Mesendoderm (in vitro differentiated cells): ENCODE measurements around the gene CLK4.

ENCODE experiments used
- DNase-seq: peaks from one replicate; pipeline ENCODE4 v3.0.0; 2013
- H2AK5ac ChIP-seq: 2 replicates; pipeline ENCODE4 v1.6.1; 2013; ENCODE audit warnings: low read length, inconsistent platforms
- H2BK120ac ChIP-seq: 2 replicates; pipeline ENCODE4 v1.6.1; 2013; ENCODE audit warnings: low read depth, mild to moderate bottlenecking, low read length, moderate library complexity, mixed read lengths
- H2BK15ac ChIP-seq: replicated peaks from 2 replicates; pipeline ENCODE4 v1.6.1; 2013; ENCODE audit warnings: low read depth, mild to moderate bottlenecking, moderate library complexity
- H2BK5ac ChIP-seq: 2 replicates; pipeline ENCODE4 v1.6.1; 2013; ENCODE audit warnings: low read length, inconsistent platforms
- H3K18ac ChIP-seq: 2 replicates; pipeline ENCODE4 v1.6.1; 2013; ENCODE audit warnings: mild to moderate bottlenecking, low read length, mixed read lengths
- H3K23ac ChIP-seq: one replicate; pipeline ENCODE4 v1.6.1; 2013; ENCODE audit warnings: low read length
- H3K27ac ChIP-seq: 2 replicates; pipeline ENCODE4 v1.5.1; 2013; ENCODE audit warnings: low read depth, mild to moderate bottlenecking, inconsistent platforms, low read length, moderate library complexity
- H3K27me3 ChIP-seq: 2 replicates; pipeline ENCODE4 v1.6.1; 2013; ENCODE audit warnings: low read length, control low read depth, mild to moderate bottlenecking, inconsistent platforms; ENCODE audit not compliant: insufficient read depth, poor library complexity
- H3K36me3 ChIP-seq: 2 replicates; pipeline ENCODE4 v1.6.1; 2013; ENCODE audit warnings: low read length, inconsistent platforms; ENCODE audit not compliant: control insufficient read depth, insufficient read depth
- H3K4ac ChIP-seq: one replicate; pipeline ENCODE4 v1.6.1; 2013; ENCODE audit warnings: low read depth, mild to moderate bottlenecking, low read length, moderate library complexity
- H3K4me1 ChIP-seq: 2 replicates; pipeline ENCODE4 v1.6.1; 2013; ENCODE audit warnings: low read depth, low read length, inconsistent platforms; ENCODE audit not compliant: control insufficient read depth
- H3K4me2 ChIP-seq: 2 replicates; pipeline ENCODE4 v1.6.1; 2013; ENCODE audit warnings: low read length
- H3K4me3 ChIP-seq: 2 replicates; pipeline ENCODE4 v1.5.1; 2013; ENCODE audit warnings: mild to moderate bottlenecking, low read length
- H3K56ac ChIP-seq: one replicate; pipeline ENCODE4 v1.6.1; 2013; ENCODE audit warnings: low read length
- H3K79me1 ChIP-seq: 2 replicates; pipeline ENCODE4 v1.6.1; 2013; ENCODE audit warnings: low read length, inconsistent platforms
- H3K79me2 ChIP-seq: 2 replicates; pipeline ENCODE4 v1.6.1; 2013; ENCODE audit warnings: mild to moderate bottlenecking, low read length; ENCODE audit not compliant: control insufficient read depth, insufficient read depth
- H3K9ac ChIP-seq: 2 replicates; pipeline ENCODE4 v1.6.1; 2013; ENCODE audit warnings: low read length, inconsistent platforms
- H4K5ac ChIP-seq: one replicate; pipeline ENCODE4 v1.6.1; 2013; ENCODE audit warnings: low read length
- H4K8ac ChIP-seq: one replicate; pipeline ENCODE4 v1.6.1; 2013; ENCODE audit warnings: low read depth, mild to moderate bottlenecking, control low read depth, low read length, moderate library complexity
- WGBS: extraction: QIAGEN DNeasy Blood & Tissue Kit; methylation state at CpG from one replicate; pipeline ENCODE4 v1.1.7; 2013; ENCODE audit warnings: low lambda C conversion rate, missing lambda C conversion rate; ENCODE audit not compliant: insufficient coverage; ENCODE audit errors: extremely low coverage; 5-methylcytosine and 5-hydroxymethylcytosine counted together

The CLK4 gene

GRCh38 chr5:178564397-178564796, 62.5 kb downstream of the CLK4 start:
- Histone ChIP-seq H2BK15ac (no peak overlapping the region), H4K5ac (no peak overlapping the region), H2AK5ac (no peak overlapping the region), H4K8ac (no peak overlapping the region), H2BK5ac (peak overlapping the region; percentile 93), H3K23ac (no peak overlapping the region), H3K4me3 (no peak overlapping the region), H3K18ac (no peak overlapping the region), H3K79me1 (no peaks in the 10 kb centered on the region), H3K36me3 (no peaks in the 10 kb centered on the region), H3K56ac (peak overlapping the region; percentile 78), H3K4me1 (peaks cover 13% of the 10 kb centered on the region), H3K9ac (peak overlapping the region; percentile 55), H3K79me2 (no peaks in the 10 kb centered on the region), H3K4ac (no peak overlapping the region), H2BK120ac (no peak overlapping the region), H3K27me3 (no peaks in the 10 kb centered on the region), H3K4me2 (no peak overlapping the region), H3K27ac (peak overlapping the region; percentile 95)
- WGBS, result no CpG with 5 or more reads among the region's 4 CpGs
- peak; percentile 90 for DNase-seq

- no peak overlapping the region for H4K5ac ChIP-seq
- H2BK5ac ChIP-seq, result peak overlapping the region; percentile 81
- peak overlapping the region; percentile 69 for H3K18ac ChIP-seq
- no peaks in the 10 kb centered on the region for H3K27me3 ChIP-seq
- H3K56ac ChIP-seq, result peak overlapping the region; percentile 82
- H3K23ac ChIP-seq, result no peak overlapping the region
- peak overlapping the region; percentile 70 for H2BK120ac ChIP-seq
- no peaks in the 10 kb centered on the region for H3K36me3 ChIP-seq
- no peak overlapping the region for H4K8ac ChIP-seq
- H3K79me2 ChIP-seq, result no peaks in the 10 kb centered on the region
- H3K4ac ChIP-seq, result peak overlapping the region; percentile 71
- H3K79me1 ChIP-seq, result no peaks in the 10 kb centered on the region
- H3K4me1 ChIP-seq, result peaks cover 13% of the 10 kb centered on the region
- no peak overlapping the region for H2AK5ac ChIP-seq
- H3K9ac ChIP-seq, result peak overlapping the region; percentile 30
- WGBS, result no CpG with 5 or more reads among the region's 8 CpGs
- H3K4me2 ChIP-seq, result no peak overlapping the region
- peak overlapping the region; percentile 95 for H3K27ac ChIP-seq
- no peak overlapping the region for H2BK15ac ChIP-seq
- H3K4me3 ChIP-seq, result no peak overlapping the region
- peak; percentile 81 for DNase-seq
These were observed 63.2 kb downstream of the CLK4 start for GRCh38 chr5:178563621-178564020.

- Histone ChIP-seq H3K27me3 (no peaks in the 10 kb centered on the region), H3K4me3 (no peak overlapping the region), H3K4me1 (peaks cover 16% of the 10 kb centered on the region), H3K4me2 (no peak overlapping the region), H3K56ac (peak overlapping the region; percentile 76), H4K5ac (no peak overlapping the region), H2AK5ac (peak overlapping the region; percentile 93), H3K18ac (peak overlapping the region; percentile 85), H3K9ac (peak overlapping the region; percentile 13), H2BK15ac (no peak overlapping the region), H3K27ac (no peak overlapping the region), H3K79me1 (no peaks in the 10 kb centered on the region), H3K23ac (no peak overlapping the region), H4K8ac (peak overlapping the region; percentile 42), H3K4ac (no peak overlapping the region), H2BK120ac (peak overlapping the region; percentile 47), H2BK5ac (no peak overlapping the region), H3K79me2 (no peaks in the 10 kb centered on the region), H3K36me3 (no peaks in the 10 kb centered on the region)
- no CpG with 5 or more reads among the region's 23 CpGs for WGBS
- DNase-seq, result no peak
These were observed 65.0 kb downstream of the CLK4 start for GRCh38 chr5:178561746-178562264.

- Histone ChIP-seq H2BK120ac (no peak overlapping the region), H3K23ac (peak overlapping the region; percentile 66), H2AK5ac (peak overlapping the region; percentile 93), H3K79me1 (no peaks in the 10 kb centered on the region), H3K9ac (peak overlapping the region; percentile 13), H3K4me3 (no peak overlapping the region), H4K5ac (no peak overlapping the region), H3K36me3 (no peaks in the 10 kb centered on the region), H3K18ac (peak overlapping the region; percentile 85), H3K4ac (peak overlapping the region; percentile 48), H3K79me2 (no peaks in the 10 kb centered on the region), H3K56ac (peak overlapping the region; percentile 76), H3K4me1 (peaks cover 18% of the 10 kb centered on the region), H2BK5ac (no peak overlapping the region), H3K4me2 (no peak overlapping the region), H3K27ac (peak overlapping the region; percentile 42), H2BK15ac (peak overlapping the region; percentile 27), H4K8ac (no peak overlapping the region), H3K27me3 (no peaks in the 10 kb centered on the region)
- no peak for DNase-seq
- no CpG with 5 or more reads among the region's 7 CpGs for WGBS
These were observed 65.9 kb downstream of the CLK4 start for GRCh38 chr5:178560911-178561310.

DNA sequence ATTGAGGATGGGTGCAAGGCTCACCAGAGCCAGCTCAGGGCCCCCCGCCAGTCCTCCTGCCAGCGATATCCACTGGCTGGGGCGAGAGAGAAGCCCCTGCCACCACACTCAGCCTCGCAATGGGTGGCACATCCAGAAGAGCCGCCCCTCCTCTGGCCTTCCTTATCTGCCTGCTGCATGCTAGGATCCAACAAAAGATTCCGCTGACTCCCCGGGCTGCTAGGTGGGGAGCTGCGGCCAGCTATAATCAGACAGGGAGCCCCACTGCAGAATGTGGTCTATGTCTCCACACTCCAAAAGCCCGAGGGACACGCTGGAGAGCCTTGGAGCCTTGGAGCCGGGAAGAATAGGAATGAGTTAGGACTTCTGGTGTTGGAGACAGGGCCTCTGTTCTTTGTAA, 69.4 kb downstream of the CLK4 start:
- Histone ChIP-seq H3K27me3 (no peaks in the 10 kb centered on the region), H2AK5ac (no peak overlapping the region), H2BK120ac (no peak overlapping the region), H4K5ac (no peak overlapping the region), H3K23ac (no peak overlapping the region), H2BK5ac (no peak overlapping the region), H2BK15ac (no peak overlapping the region), H3K18ac (no peak overlapping the region), H3K4ac (no peak overlapping the region), H3K4me2 (no peak overlapping the region), H3K4me3 (no peak overlapping the region), H3K9ac (no peak overlapping the region), H3K79me2 (no peaks in the 10 kb centered on the region), H3K27ac (no peak overlapping the region), H3K36me3 (no peaks in the 10 kb centered on the region), H4K8ac (no peak overlapping the region), H3K56ac (peak overlapping the region; percentile 34), H3K79me1 (no peaks in the 10 kb centered on the region), H3K4me1 (peaks cover 4% of the 10 kb centered on the region)
- no peak for DNase-seq
- WGBS, result no CpG with 5 or more reads among the region's 11 CpGs

- Histone ChIP-seq H3K9ac (no peak overlapping the region), H3K4me1 (peaks cover 4% of the 10 kb centered on the region), H3K36me3 (no peaks in the 10 kb centered on the region), H3K18ac (peak overlapping the region; percentile 40), H3K4ac (no peak overlapping the region), H2BK120ac (no peak overlapping the region), H3K27ac (peak overlapping the region; percentile 10), H3K4me2 (no peak overlapping the region), H4K5ac (no peak overlapping the region), H3K79me2 (no peaks in the 10 kb centered on the region), H3K4me3 (no peak overlapping the region), H3K23ac (peak overlapping the region; percentile 80), H3K27me3 (no peaks in the 10 kb centered on the region), H2BK5ac (peak overlapping the region; percentile 85), H3K79me1 (peaks cover 2% of the 10 kb centered on the region), H2AK5ac (no peak overlapping the region), H3K56ac (peak overlapping the region; percentile 40), H4K8ac (no peak overlapping the region), H2BK15ac (no peak overlapping the region)
- peak; percentile 76 for DNase-seq
- no CpG with 5 or more reads among the region's 14 CpGs for WGBS
These were observed 71.1 kb downstream of the CLK4 start for GRCh38 chr5:178555771-178556211.
